ENCODE data around the gene YY1AP1. TPM values are rescaled to one million over a fixed set of nuclear protein-coding genes. Genes with fewer than 3 reads are reported as not detected.
"Not testable (repeated sequence)": the region's sequence is repeated elsewhere in the genome, so short reads cannot be mapped to it uniquely, and the experiment has no call there.

The YY1AP1 gene
- total RNA-seq, 1 experiment from 2014 or later = 73.7 TPM

DNA sequence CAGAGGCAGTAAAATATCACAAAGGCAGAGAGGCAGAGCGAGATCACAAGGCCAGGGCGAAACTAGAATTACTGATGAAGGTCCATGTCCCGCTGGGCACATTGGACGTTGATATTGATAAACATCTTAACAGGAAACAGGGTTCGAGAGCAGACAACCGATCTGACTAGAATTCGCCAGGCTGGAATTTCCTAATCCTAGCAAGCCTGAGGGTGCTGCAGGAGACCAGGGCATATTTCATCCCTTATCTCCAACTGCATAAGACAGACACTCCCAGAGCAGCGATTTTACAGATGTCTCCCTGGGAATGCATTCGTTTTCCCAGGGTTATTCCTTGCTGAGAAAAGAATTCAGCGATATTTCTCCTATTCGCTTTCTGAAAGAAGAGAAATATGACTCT is 9.0 kb upstream of the YY1AP1 start:
- not testable (repeated sequence) for DNase-seq (ENCODE audit: low spot score)

GRCh38 chr1:155697046-155697445 is 8.5 kb upstream of the YY1AP1 start:
- in situ Hi-C loops (cut with HindIII; ENCODE audit: low sequenced_read_pairs) = no loop called here
- DNase-seq (ENCODE audit: low spot score) = no peak

More for the DNA sequence above, 9.0 kb upstream of the YY1AP1 start:
- in situ Hi-C loops (cut with HindIII; ENCODE audit: low sequenced_read_pairs) = not testable (repeated sequence)

DNA sequence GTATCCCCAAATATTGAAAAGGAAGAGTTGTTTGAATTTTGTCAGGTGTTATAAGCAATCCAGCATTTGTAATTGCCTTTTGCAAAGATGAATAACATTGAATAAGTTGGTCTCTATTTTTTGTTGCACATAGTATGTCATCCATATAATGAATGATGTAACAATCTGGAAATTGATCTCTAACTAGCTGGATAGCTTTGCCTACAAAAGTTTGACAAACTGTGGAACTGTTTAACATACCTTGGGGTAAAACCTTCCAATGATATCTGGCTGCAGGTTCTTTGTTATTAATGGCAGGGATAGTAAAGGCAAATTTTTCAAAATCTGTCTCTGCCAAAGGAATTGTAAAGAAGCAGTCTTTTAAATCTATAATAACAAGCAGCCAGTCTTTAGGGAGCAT is 8.0 kb upstream of the YY1AP1 start:
- in situ Hi-C loops (cut with HindIII; ENCODE audit: low sequenced_read_pairs) = no loop called here
- DNase-seq (ENCODE audit: low spot score) = no peak

GRCh38 chr1:155695608-155696007 is 7.0 kb upstream of the YY1AP1 start:
- in situ Hi-C loops (cut with HindIII; ENCODE audit: low sequenced_read_pairs) = no loop called here
- no peak for DNase-seq (ENCODE audit: low spot score)

DNA sequence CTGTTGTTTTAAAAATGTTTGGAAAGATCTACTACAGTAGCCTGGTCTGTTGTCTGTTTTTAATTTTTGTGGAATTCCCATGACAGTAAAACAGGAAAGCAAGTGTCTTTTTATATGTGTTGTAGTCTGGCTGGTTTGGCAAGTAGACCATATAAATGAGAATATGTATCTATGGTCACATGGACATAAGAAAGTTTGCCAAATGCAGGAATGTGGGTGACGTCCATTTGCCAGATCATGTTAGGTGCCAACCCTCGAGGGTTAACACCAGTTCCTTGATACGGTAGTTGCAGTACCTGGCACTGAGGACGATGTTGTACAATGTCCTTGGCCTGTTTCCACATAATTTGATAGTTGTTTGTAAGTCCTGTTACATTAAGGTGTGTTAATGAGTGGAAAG is 6.5 kb upstream of the YY1AP1 start:
- no peak for DNase-seq (ENCODE audit: low spot score)
- in situ Hi-C loops (cut with HindIII; ENCODE audit: low sequenced_read_pairs) = no loop called here

GRCh38 chr1:155694167-155694566 is 5.6 kb upstream of the YY1AP1 start:
- DNase-seq (ENCODE audit: low spot score) = no peak
- in situ Hi-C loops (cut with HindIII; ENCODE audit: low sequenced_read_pairs) = no loop called here

- in situ Hi-C loops (cut with HindIII; ENCODE audit: low sequenced_read_pairs) = no loop called here
- DNase-seq (ENCODE audit: low spot score) = no peak
These were observed 3.5 kb upstream of the YY1AP1 start for GRCh38 chr1:155691992-155692528.

DNA sequence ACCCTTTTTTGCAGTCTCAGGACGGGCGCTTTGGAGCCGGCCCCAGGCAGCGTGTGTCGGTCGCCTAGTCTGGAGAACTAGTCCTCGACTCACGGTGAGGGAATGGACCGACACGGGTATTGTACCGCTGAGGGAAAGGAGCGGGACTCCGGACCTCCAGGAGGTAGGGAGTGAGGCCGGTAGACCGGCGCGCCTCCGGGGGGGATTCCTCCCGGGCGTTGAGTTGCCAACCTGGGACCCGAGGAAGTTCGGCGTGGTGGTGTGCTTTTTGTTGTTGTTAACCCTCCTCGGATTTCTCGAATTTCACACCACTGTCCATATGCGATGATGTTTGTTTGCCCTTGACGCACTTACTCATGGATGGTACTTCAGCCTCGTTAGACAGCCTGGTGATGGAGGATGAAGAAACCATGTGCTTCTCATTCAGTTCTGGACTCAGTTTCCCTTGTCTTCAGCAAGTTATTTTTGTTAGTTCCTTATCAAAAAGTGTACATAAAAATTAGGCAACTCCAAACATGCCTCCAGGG is 570 bp upstream of the YY1AP1 start, which contains the start of gene DAP3:
Gene DAP3, plus strand, starts transcription at position 11 of the 527 bp plus-strand sequence. CDS start 20,689 bp downstream, outside the sequence.
- DNase-seq (ENCODE audit: low spot score); in situ Hi-C loops (cut with HindIII; ENCODE audit: low sequenced_read_pairs): not testable (repeated sequence)

GRCh38 chr1:155687705-155688323 is 760 bp downstream of the YY1AP1 start:
- not testable (repeated sequence) for DNase-seq (ENCODE audit: low spot score)

GRCh38 chr1:155681776-155682175 is 6.8 kb downstream of the YY1AP1 start:
- DNase-seq (ENCODE audit: low spot score) = no peak
- in situ Hi-C loops (cut with HindIII; ENCODE audit: low sequenced_read_pairs) = no loop called here

More at GRCh38 chr1:155687705-155688323, 760 bp downstream of the YY1AP1 start:
- in situ Hi-C loops (cut with HindIII; ENCODE audit: low sequenced_read_pairs) = not testable (repeated sequence)

GRCh38 chr1:155680531-155680930 is 8.0 kb downstream of the YY1AP1 start:
- no peak for DNase-seq (ENCODE audit: low spot score)
- in situ Hi-C loops (cut with HindIII; ENCODE audit: low sequenced_read_pairs) = no loop called here

GRCh38 chr1:155678992-155679391 is 9.6 kb downstream of the YY1AP1 start:
- in situ Hi-C loops (cut with HindIII; ENCODE audit: low sequenced_read_pairs); DNase-seq (ENCODE audit: low spot score): not testable (repeated sequence)

DNA sequence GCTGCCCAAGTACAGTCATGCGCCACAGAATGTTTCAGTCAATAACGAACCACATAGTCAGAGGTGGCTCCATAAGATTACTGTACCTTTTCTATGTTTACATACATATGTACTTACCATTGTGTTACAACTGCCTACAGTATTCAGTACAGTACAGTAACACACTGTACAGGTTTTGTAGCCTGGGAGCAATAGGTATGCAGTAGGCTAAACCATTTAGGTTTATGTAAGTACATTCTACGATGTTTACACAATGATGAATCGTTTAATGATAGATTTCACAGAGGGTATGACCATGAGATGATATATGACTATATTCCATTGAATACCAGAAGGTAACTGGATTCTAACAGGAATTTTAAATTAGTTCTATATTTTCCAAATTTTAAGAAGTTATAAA is 10.5 kb downstream of the YY1AP1 start:
- DNase-seq (ENCODE audit: low spot score) = no peak
- in situ Hi-C loops (cut with HindIII; ENCODE audit: low sequenced_read_pairs) = no loop called here

- in situ Hi-C loops (cut with HindIII; ENCODE audit: low sequenced_read_pairs) = no loop called here
These were observed 15.6 kb downstream of the YY1AP1 start for GRCh38 chr1:155673003-155673402.

DNA sequence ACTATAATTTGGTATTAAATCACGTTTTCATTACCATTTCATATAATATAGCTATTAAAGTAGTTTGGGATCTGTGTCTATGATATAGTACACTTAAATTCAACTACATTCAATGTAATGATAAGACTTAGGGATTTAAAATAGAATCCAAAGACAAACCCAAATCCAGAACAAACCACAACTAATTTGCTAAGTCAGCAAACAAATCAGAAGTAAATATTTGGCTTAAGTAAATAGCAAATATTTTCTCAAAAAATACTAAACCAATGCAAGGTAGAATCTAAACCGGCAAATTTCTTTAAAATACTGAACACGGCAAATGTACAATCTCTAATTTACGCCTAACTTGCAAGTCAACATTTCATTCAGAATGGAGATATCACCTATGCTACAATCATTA is 16.8 kb downstream of the YY1AP1 start:
- in situ Hi-C loops (cut with HindIII; ENCODE audit: low sequenced_read_pairs) = no loop called here
- DNase-seq (ENCODE audit: low spot score) = no peak

More at GRCh38 chr1:155673003-155673402, 15.6 kb downstream of the YY1AP1 start:
- no peak for DNase-seq (ENCODE audit: low spot score)

DNA sequence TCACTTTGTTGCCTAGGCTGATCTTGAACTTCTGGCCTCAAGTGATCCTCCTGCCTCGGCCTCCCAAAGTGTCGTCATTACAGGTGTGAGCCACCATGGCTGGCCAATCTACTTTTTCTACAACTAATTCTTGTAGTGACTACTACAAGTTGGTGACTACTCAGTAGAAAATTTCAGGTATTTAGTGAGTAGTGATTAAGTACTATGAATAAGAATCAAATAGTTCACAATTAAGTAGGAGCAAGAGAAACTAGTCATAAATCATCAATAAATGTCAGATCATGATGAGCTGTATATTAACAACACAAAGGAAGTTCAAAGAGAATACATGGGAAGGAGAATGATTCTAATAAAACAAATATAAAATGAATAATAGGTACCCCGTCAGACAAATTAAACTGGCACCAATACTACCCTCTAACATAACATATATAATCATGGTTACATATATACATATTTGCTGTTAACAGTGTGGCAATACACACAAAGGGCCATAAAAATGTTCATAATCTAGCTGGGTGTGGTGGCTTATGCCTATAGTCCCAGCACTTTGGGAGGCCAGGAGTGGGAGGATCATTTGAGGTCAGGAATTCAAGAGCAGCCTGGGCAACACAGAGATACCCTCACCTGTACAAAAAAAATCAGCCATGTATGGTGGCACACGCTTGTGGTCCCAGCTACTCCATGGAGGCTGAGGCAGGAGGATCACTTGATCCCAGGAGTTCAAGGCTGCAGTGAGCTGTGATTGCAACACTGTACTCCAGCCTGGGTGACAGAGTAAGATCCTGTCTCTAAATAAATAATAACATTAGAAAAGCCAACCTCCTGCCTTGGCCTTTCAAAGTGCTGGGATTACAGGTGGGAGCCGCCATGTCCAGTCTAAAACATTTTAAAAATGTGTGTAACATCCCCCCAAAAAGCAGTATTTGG is 19.1 kb downstream of the YY1AP1 start:
- in situ Hi-C loops (cut with HindIII; ENCODE audit: low sequenced_read_pairs) = no loop called here
- no peak for DNase-seq (ENCODE audit: low spot score)

- in situ Hi-C loops (cut with HindIII; ENCODE audit: low sequenced_read_pairs); DNase-seq (ENCODE audit: low spot score): not testable (repeated sequence)
These were observed 27.3 kb downstream of the YY1AP1 start for GRCh38 chr1:155661239-155661638.

GRCh38 chr1:155657463-155657862 is 31.1 kb downstream of the YY1AP1 start:
- in situ Hi-C loops (cut with HindIII; ENCODE audit: low sequenced_read_pairs) = no loop called here
- DNase-seq (ENCODE audit: low spot score) = peak; percentile 60

DNA sequence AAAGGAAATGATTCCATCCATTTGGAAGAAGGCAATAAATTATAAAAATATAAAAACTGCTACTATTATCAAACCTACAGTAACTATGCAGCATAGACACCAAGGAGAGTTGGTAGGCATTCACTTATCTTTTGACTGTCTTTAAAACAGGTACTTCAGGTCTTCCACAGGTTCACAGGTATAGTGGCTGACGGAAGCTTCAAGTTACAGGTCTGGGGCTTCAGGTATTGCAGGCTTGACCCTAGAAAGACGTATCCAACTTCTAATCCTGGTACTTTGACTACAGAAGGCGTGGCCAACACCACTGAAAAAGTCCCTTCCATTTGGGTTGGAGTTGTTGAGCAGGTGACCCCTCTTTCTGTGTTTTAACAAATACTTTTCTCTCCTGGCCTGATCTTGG is 35.6 kb downstream of the YY1AP1 start:
- in situ Hi-C loops (cut with HindIII; ENCODE audit: low sequenced_read_pairs) = no loop called here

More for the DNA sequence above, 35.6 kb downstream of the YY1AP1 start:
- no peak for DNase-seq (ENCODE audit: low spot score)
